ENCODE measurements around the gene FIBCD1.

FIBCD1 gene

DNA sequence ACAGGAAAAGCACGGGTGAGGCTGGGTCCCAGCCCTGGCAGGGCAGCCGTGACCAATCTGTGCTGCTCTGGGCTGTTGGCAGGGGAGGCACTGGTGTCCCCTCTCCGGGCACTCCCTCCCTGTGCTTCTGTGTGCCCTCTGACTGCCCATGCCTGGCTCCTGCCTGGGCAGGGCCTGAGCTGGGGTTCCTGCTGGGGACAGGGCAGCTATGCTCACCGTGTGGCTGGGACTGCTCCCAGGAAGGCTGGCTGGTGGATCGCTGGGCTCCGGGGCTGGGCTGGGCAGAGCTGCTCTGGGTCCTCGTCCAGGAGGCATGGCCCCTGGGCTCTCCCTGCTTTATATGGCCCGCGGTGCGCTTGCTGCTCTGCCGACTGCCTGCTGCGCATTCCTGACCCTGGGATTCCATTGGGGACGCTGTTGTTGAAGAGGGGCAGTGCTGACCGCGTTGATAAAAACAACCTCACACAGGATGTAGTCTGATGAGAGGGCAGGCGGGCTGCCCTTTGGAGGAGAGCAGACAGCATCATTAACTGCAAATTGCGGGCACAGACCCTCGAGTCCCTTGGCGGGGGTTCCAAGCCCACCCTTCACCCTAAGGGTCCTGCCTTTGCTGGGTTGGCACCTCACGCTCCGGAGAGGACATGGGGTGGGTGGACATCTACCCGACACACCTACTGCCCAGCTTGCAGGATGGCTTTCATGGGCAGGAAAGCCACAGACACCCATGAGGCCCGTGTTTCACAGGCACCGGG, 43.4 kb downstream of the FIBCD1 start:
- Histone ChIP-seq H3K9ac (ENCODE audit: low read length in 5 of 5) (no peak overlapping the region), H3K4me3 (ENCODE audit: low read depth in 1 of 5, low read length in 5 of 5) (no peak overlapping the region), H3K27me3 (ENCODE audit: control insufficient read depth in 5 of 5, insufficient read depth in 4 of 5, low read length in 5 of 5) (peaks cover 16 to 26% (median 21%) of the 10 kb centered on the region in 5 donors), H3K9me3 (ENCODE audit: control insufficient read depth in 5 of 5, low read length in 5 of 5) (no peaks in the 10 kb centered on the region), H3K4me1 (ENCODE audit: control insufficient read depth in 5 of 5, insufficient read depth in 5 of 5, low read length in 5 of 5) (peaks cover 0 to 31% (median 26%) of the 10 kb centered on the region in 5 donors), H3K27ac (ENCODE audit: low read depth, low read length) (no peak overlapping the region), H3K36me3 (ENCODE audit: control insufficient read depth in 5 of 5, insufficient read depth in 5 of 5, low read length in 5 of 5) (peaks cover 0 to 25% (median 10%) of the 10 kb centered on the region in 5 donors)

DNA sequence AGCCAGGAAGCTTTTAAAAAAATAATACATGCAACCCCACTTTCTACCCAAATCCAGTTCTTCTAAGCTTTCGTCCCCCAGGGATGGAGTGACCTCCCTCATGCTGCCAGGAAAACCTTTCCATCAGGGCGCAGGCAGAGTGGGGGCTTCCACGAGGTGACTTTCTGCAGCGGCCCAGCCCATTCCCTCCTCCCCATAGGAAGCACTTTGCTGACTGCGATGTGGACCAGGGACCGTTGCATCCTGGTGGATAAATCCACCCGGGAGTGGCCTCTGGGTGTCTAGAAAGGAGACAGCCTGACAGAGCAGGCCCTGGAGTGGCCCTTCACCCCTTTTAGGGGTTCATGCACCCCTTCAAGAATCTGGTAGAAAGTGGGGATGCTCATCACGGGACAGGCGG, 44.0 kb downstream of the FIBCD1 start:
- peaks cover 0 to 30% (median 17%) of the 10 kb centered on the region in 5 donors for H3K36me3 ChIP-seq (ENCODE audit: control insufficient read depth in 5 of 5, insufficient read depth in 5 of 5, low read length in 5 of 5)
- H3K4me1 ChIP-seq (ENCODE audit: control insufficient read depth in 5 of 5, insufficient read depth in 5 of 5, low read length in 5 of 5): peaks cover 0 to 31% (median 26%) of the 10 kb centered on the region in 5 donors
- H3K4me3 ChIP-seq (ENCODE audit: low read depth in 1 of 5, low read length in 5 of 5): no peak overlapping the region
- H3K27ac ChIP-seq (ENCODE audit: low read depth, low read length): no peak overlapping the region
- H3K9me3 ChIP-seq (ENCODE audit: control insufficient read depth in 5 of 5, low read length in 5 of 5): no peaks in the 10 kb centered on the region
- no peak overlapping the region for H3K9ac ChIP-seq (ENCODE audit: low read length in 5 of 5)
- peaks cover 10 to 20% (median 19%) of the 10 kb centered on the region in 5 donors for H3K27me3 ChIP-seq (ENCODE audit: control insufficient read depth in 5 of 5, insufficient read depth in 4 of 5, low read length in 5 of 5)

DNA sequence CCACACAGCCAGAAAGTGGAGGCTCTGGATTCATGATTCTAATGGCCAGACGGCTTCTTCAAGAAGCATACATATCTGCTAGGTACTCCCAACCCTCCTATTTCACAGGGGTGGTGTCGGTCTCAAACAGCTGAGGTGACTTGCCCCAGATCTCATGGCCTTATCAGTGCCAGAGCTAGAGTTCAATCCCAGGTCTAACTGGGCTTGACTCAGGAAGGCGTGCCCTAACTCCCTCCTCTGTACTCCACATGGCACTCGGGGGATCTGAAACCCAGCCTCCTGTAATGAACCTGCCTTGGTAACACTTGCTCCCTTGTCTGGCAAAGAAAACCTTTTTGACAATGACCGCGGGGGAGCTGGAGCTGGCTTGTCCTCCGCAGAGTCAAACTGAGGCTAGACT, 44.5 kb downstream of the FIBCD1 start:
- H3K27ac ChIP-seq (ENCODE audit: low read depth, low read length): no peak overlapping the region

DNA sequence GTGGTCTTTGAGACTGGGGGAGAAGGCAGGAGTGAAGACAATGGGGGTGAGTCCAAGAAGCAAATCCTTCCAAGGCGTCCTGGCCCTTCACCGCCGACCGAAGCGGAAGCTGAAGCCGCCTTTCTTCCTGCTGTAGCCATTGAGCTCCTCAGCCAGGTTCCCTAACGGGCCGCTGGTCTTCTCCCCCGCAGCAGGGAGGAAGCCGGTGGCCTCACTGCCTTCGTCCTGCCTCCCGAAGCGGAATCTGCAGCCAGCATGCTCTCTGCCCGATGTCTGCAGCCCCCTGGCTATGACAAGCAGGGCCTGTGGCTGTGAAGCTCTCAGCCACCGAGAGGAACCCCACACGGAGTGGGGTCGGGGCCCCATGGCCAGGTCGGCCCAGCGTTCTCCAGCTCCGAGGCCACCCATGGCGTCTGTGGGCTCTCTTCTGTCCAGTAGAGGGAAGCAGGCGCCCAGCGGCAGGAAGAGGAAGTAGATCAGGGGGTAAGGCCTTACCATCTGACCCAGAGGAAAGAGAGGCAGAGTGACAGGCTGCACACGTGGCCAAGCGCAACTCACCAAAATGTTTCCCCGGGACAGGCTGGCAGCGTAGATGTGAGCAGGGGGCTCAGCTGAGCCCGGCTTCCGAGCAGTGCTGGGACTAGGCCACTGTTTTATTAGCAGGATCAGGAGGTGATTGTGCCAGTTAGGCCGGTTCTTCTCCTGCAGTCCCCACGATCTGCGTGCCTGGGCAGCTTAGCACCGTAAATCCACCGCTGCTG, 45.5 kb downstream of the FIBCD1 start:
- Histone ChIP-seq H3K4me1 (ENCODE audit: control insufficient read depth in 5 of 5, insufficient read depth in 5 of 5, low read length in 5 of 5) (peaks cover 0 to 31% (median 26%) of the 10 kb centered on the region in 5 donors), H3K27ac (ENCODE audit: low read depth, low read length) (no peak overlapping the region), H3K36me3 (ENCODE audit: control insufficient read depth in 5 of 5, insufficient read depth in 5 of 5, low read length in 5 of 5) (peaks cover 0 to 40% (median 25%) of the 10 kb centered on the region in 5 donors), H3K27me3 (ENCODE audit: control insufficient read depth in 5 of 5, insufficient read depth in 4 of 5, low read length in 5 of 5) (peaks cover 4 to 17% (median 12%) of the 10 kb centered on the region in 5 donors), H3K9me3 (ENCODE audit: control insufficient read depth in 5 of 5, low read length in 5 of 5) (no peaks in the 10 kb centered on the region), H3K9ac (ENCODE audit: low read length in 5 of 5) (peak overlapping the region in 3 of 5 donors; percentile 20 to 30 (median 21)), H3K4me3 (ENCODE audit: low read depth in 1 of 5, low read length in 5 of 5) (peak overlapping the region in 4 of 5 donors; percentile 4 to 59 (median 20))

More for the DNA sequence above, 44.5 kb downstream of the FIBCD1 start:
- Histone ChIP-seq H3K4me1 (ENCODE audit: control insufficient read depth in 5 of 5, insufficient read depth in 5 of 5, low read length in 5 of 5) (peaks cover 0 to 31% (median 26%) of the 10 kb centered on the region in 5 donors), H3K36me3 (ENCODE audit: control insufficient read depth in 5 of 5, insufficient read depth in 5 of 5, low read length in 5 of 5) (peaks cover 0 to 33% (median 20%) of the 10 kb centered on the region in 5 donors), H3K27me3 (ENCODE audit: control insufficient read depth in 5 of 5, insufficient read depth in 4 of 5, low read length in 5 of 5) (peaks cover 9 to 18% (median 16%) of the 10 kb centered on the region in 5 donors), H3K9ac (ENCODE audit: low read length in 5 of 5) (peak overlapping the region in 1 of 5 donors; percentile 7), H3K9me3 (ENCODE audit: control insufficient read depth in 5 of 5, low read length in 5 of 5) (no peaks in the 10 kb centered on the region), H3K4me3 (ENCODE audit: low read depth in 1 of 5, low read length in 5 of 5) (no peak overlapping the region)

DNA sequence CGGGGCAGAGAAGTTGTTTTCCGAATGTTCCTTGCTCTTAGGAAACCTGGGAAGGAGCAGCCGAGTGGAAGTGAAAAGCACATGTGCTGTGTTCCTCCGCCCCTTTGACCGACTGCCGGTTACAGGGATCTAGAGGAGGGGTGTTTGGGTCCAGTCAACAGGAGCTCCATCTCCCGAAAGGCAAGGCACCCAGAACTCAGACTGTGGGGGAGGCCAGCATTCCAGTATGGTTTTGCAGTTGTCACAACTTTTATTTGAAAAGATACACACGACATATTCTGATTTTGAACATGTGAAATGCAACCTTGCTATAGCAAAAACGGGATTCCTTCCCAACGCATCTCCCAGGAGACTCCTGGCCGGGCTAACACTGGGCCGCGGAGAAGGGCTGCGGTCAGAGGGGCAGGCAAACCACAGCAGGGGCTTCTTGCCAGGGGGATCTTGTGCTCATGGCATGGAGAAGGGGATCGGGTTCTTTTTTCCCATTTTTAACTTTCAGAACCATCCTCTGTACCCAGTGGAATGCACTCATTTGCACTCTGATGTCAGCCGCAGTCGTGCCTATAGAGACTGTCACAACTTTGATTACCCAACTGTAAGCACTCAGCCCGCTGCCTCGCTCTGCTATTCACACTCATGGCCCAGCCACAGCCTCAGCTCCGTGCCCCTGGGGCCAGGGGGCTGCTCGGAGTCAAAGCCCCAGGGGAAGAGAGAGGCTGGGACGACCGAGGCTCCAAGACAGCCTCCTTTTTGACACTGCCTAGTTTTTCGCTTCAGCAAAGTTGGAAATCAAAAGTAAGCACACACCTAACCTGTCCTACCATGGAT, 46.4 kb downstream of the FIBCD1 start:
- Histone ChIP-seq H3K9ac (ENCODE audit: low read length in 5 of 5) (peak overlapping the region in 1 of 5 donors; percentile 7), H3K36me3 (ENCODE audit: control insufficient read depth in 5 of 5, insufficient read depth in 5 of 5, low read length in 5 of 5) (peaks cover 0 to 48% (median 33%) of the 10 kb centered on the region in 5 donors), H3K9me3 (ENCODE audit: control insufficient read depth in 5 of 5, low read length in 5 of 5) (no peaks in the 10 kb centered on the region), H3K27me3 (ENCODE audit: control insufficient read depth in 5 of 5, insufficient read depth in 4 of 5, low read length in 5 of 5) (peaks cover 0 to 11% (median 8%) of the 10 kb centered on the region in 5 donors), H3K4me3 (ENCODE audit: low read depth in 1 of 5, low read length in 5 of 5) (peak overlapping the region in 2 of 5 donors; percentile 26 to 59), H3K4me1 (ENCODE audit: control insufficient read depth in 5 of 5, insufficient read depth in 5 of 5, low read length in 5 of 5) (peaks cover 0 to 31% (median 26%) of the 10 kb centered on the region in 5 donors), H3K27ac (ENCODE audit: low read depth, low read length) (no peak overlapping the region)

DNA sequence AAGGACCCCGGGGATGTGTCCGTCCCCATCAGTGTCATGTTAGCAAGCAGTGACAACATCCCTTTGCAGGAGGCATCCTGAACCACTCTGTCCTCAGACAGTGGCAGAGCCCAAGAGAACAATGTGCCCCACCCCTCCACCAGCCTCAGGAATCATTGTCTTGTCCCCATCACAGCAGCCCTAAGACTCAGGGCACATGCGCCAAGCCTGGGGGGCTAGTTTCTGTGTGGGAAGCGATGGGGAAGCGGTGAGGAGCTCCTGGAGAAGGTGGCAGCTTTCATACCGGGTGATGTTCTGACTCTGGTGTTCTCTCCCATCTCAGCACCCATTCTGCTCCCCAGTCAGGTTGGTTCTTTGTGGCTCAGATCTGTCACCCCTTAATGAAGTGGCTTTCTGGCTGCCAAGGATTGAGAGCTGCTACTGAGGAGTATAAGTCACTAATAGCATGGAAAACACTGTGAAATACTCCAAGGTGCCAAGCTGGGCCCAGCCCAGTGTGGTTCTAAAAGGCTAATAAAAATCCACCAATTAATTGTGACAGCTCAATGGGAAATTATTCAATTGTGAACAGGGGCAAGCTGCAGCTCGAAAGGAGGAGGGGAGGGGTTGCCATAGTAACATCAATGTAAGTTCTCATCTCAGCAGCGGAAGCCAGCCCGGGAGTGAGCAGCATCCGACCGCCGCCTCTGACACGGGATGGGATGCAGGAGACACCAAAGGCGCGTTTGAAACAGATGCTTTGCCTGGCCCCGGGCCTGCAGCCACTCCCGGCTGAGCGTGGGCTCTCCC, 47.2 kb downstream of the FIBCD1 start:
- Histone ChIP-seq H3K27ac (ENCODE audit: low read depth, low read length) (no peak overlapping the region), H3K4me1 (ENCODE audit: control insufficient read depth in 5 of 5, insufficient read depth in 5 of 5, low read length in 5 of 5) (peaks cover 0 to 31% (median 26%) of the 10 kb centered on the region in 5 donors)

DNA sequence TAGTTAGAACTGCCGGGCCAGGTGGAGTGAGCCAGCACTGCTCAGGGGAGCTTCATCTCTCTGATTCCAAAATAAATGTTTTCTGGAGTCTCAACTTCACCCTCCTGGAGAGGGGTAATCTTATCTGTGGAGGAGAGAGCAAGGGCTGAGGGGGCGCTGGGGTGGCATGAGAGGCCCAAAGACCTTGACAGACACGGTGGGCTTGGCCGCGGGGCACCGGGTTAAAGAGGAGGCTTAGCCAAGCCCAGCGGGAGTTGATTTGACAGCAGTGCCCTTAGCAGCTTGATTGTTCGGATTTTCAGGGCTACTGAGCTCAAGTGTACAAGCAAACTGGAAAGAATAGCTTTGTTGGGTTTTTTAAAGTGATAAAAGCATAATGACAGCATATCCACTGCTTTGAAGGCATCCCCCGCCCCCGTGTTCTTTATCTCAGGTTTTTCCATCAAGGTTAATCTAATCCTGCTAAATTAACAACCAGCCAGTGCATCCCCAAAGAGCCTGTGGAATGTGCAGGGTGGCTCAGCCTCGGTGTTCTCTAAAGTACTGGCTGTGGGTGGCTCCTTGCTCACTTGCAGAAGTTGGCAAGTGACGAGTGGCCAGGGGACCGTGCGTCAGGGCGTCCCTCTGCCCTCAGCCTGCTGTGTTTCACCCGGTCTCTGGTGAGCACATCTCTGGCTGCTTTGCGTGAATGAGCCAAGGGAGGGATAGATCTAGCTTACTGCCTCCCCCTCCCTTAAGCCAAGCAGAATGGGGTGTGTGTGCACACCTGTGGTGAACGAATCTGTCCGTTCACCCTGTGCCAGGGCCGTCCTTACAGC, 48.0 kb downstream of the FIBCD1 start:
- H3K36me3 ChIP-seq (ENCODE audit: control insufficient read depth in 5 of 5, insufficient read depth in 5 of 5, low read length in 5 of 5): peaks cover 0 to 64% (median 49%) of the 10 kb centered on the region in 5 donors
- peaks cover 0 to 4% (median 0%) of the 10 kb centered on the region in 5 donors for H3K27me3 ChIP-seq (ENCODE audit: control insufficient read depth in 5 of 5, insufficient read depth in 4 of 5, low read length in 5 of 5)
- H3K9ac ChIP-seq (ENCODE audit: low read length in 5 of 5): no peak overlapping the region
- H3K4me3 ChIP-seq (ENCODE audit: low read depth in 1 of 5, low read length in 5 of 5): no peak overlapping the region
- peaks cover 0 to 31% (median 26%) of the 10 kb centered on the region in 5 donors for H3K4me1 ChIP-seq (ENCODE audit: control insufficient read depth in 5 of 5, insufficient read depth in 5 of 5, low read length in 5 of 5)
- no peaks in the 10 kb centered on the region for H3K9me3 ChIP-seq (ENCODE audit: control insufficient read depth in 5 of 5, low read length in 5 of 5)
- H3K27ac ChIP-seq (ENCODE audit: low read depth, low read length): no peak overlapping the region

More for the DNA sequence above, 47.2 kb downstream of the FIBCD1 start:
- no peak overlapping the region for H3K4me3 ChIP-seq (ENCODE audit: low read depth in 1 of 5, low read length in 5 of 5)
- peaks cover 0 to 5% (median 3%) of the 10 kb centered on the region in 5 donors for H3K27me3 ChIP-seq (ENCODE audit: control insufficient read depth in 5 of 5, insufficient read depth in 4 of 5, low read length in 5 of 5)
- no peak overlapping the region for H3K9ac ChIP-seq (ENCODE audit: low read length in 5 of 5)
- no peaks in the 10 kb centered on the region for H3K9me3 ChIP-seq (ENCODE audit: control insufficient read depth in 5 of 5, low read length in 5 of 5)
- peaks cover 0 to 56% (median 41%) of the 10 kb centered on the region in 5 donors for H3K36me3 ChIP-seq (ENCODE audit: control insufficient read depth in 5 of 5, insufficient read depth in 5 of 5, low read length in 5 of 5)

DNA sequence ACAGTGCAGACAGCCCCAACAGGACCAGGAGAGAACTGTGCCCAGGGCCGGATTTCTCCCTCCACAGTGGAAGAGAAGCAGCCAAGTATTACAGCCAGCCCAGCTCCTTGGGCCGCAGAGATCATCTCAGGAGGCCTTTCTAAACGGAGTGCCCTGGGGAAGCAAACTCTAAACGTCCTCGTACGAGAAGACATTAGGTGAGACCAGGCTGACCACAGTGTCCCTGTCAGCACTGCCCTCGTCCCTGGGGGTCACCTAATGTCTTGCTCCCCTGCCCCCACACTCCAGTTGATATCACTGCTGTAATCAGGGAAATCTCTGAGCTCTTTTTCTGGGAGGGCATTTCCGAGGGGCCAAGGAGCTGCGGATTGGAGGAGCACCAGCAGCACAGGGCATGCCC, 48.9 kb downstream of the FIBCD1 start:
- no peak overlapping the region for H3K4me3 ChIP-seq (ENCODE audit: low read depth in 1 of 5, low read length in 5 of 5)
- H3K27ac ChIP-seq (ENCODE audit: low read depth, low read length): no peak overlapping the region
- H3K36me3 ChIP-seq (ENCODE audit: control insufficient read depth in 5 of 5, insufficient read depth in 5 of 5, low read length in 5 of 5): peaks cover 0 to 74% (median 59%) of the 10 kb centered on the region in 5 donors
- peaks cover 0 to 28% (median 26%) of the 10 kb centered on the region in 5 donors for H3K4me1 ChIP-seq (ENCODE audit: control insufficient read depth in 5 of 5, insufficient read depth in 5 of 5, low read length in 5 of 5)
- H3K27me3 ChIP-seq (ENCODE audit: control insufficient read depth in 5 of 5, insufficient read depth in 4 of 5, low read length in 5 of 5): no peaks in the 10 kb centered on the region
- no peak overlapping the region for H3K9ac ChIP-seq (ENCODE audit: low read length in 5 of 5)
- H3K9me3 ChIP-seq (ENCODE audit: control insufficient read depth in 5 of 5, low read length in 5 of 5): no peaks in the 10 kb centered on the region
